ENCODE results near the gene RNF32. TPM values are rescaled to one million over a fixed set of nuclear protein-coding genes. Genes with fewer than 3 reads are reported as not detected.
A peak's percentile ranks its signal among the peaks of the same experiment; 100 is the strongest.

The RNF32 gene
- total RNA-seq, 1 experiment from 2014 or later = 1.5 TPM

DNA sequence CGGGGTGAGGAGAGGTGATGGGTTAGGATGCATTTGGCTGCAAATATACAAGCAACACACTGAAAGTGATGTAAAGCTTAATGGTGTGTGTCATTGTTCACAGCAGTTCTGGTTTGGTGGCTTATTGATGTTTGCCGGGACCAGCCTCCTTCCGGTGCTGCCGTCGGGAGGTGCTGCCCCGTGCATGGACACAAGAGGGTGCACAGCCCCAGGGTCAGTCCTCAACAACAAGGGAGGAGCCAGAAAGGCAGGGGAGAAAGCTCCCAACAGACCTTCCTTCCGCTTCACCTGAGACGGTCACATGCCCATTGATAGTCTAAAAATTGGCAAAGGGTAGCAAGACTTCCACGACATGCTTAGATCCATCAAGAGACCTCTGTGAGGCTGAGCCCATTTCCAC is 9.5 kb downstream of the RNF32 start:
- no peaks in the 10 kb centered on the region for H3K36me3 ChIP-seq (ENCODE audit: insufficient read depth, low read length, poor library complexity, severe bottlenecking)
- peak; percentile 16 for DNase-seq (ENCODE audit: low spot score)
- ChIA-PET POLR2A (ENCODE audit: low non-redundant PET) (interaction anchor here (0.7 kb wide), 1 partner anchor 367 kb away, joined by 3 read pairs; no protein-coding TSS in a partner anchor), CTCF (no interaction called here)
- no peak overlapping the region for H3K27ac ChIP-seq (ENCODE audit: low read depth, low read length, poor library complexity, severe bottlenecking)
- BruUV-seq (replicated peaks) = no TSS peak
- no peak overlapping the region for H3K4me3 ChIP-seq (ENCODE audit: low read depth, low read length, poor library complexity, severe bottlenecking)
- TF ChIP-seq, protein P1, sequence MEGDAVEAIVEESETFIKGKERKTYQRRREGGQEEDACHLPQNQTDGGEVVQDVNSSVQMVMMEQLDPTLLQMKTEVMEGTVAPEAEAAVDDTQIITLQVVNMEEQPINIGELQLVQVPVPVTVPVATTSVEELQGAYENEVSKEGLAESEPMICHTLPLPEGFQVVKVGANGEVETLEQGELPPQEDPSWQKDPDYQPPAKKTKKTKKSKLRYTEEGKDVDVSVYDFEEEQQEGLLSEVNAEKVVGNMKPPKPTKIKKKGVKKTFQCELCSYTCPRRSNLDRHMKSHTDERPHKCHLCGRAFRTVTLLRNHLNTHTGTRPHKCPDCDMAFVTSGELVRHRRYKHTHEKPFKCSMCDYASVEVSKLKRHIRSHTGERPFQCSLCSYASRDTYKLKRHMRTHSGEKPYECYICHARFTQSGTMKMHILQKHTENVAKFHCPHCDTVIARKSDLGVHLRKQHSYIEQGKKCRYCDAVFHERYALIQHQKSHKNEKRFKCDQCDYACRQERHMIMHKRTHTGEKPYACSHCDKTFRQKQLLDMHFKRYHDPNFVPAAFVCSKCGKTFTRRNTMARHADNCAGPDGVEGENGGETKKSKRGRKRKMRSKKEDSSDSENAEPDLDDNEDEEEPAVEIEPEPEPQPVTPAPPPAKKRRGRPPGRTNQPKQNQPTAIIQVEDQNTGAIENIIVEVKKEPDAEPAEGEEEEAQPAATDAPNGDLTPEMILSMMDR (conservative IDR thresholded peaks at IDR 0.05; ENCODE audit: low read depth, low read length) = peak; percentile 29; the same call in 1 of the 2 replicates
- TF ChIP-seq EZH2 (IDR thresholded peaks at IDR 0.05; ENCODE audit: borderline replicate concordance, low read depth, low read length, poor library complexity, severe bottlenecking) = no peak
- no peaks in the 10 kb centered on the region for H3K4me1 ChIP-seq (ENCODE audit: insufficient read depth, low read length, poor library complexity, severe bottlenecking)
- intact Hi-C loops (cut with micrococcal nuclease; ENCODE audit: unreplicated experiment) = no loop called here
- H3K27me3 ChIP-seq (replicated peaks; ENCODE audit: insufficient read depth, low read depth, low read length, poor library complexity) = peaks cover 10% of the 10 kb centered on the region
- H3K9me3 ChIP-seq (ENCODE audit: low read depth, low read length, poor library complexity, severe bottlenecking) = no peaks in the 10 kb centered on the region

DNA sequence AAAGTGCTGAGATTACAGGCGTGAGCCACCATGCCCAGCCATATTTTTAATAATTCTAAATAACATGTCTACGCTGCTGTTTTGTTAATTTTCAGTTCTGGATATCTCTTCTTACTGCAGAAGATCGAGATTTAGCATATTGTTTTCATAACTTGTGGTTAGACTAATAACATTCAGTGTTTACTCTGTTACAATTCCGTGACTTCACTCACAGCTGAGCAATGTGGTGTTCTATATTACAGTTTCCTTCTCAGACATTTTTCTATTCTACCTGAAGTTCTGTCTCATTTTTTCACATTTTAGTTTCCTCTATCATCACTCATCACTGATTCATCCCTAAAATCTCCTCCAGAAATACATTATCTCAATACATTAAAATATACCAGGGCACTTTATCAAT is 10.9 kb downstream of the RNF32 start:
- H3K9me3 ChIP-seq (ENCODE audit: low read depth, low read length, poor library complexity, severe bottlenecking) = no peaks in the 10 kb centered on the region
- H3K4me1 ChIP-seq (ENCODE audit: insufficient read depth, low read length, poor library complexity, severe bottlenecking) = no peaks in the 10 kb centered on the region
- ChIA-PET CTCF (no interaction called here), POLR2A (ENCODE audit: low non-redundant PET) (no interaction called here)
- no peak for DNase-seq (ENCODE audit: low spot score)
- intact Hi-C loops (cut with micrococcal nuclease; ENCODE audit: unreplicated experiment) = no loop called here
- peaks cover 10% of the 10 kb centered on the region for H3K27me3 ChIP-seq (replicated peaks; ENCODE audit: insufficient read depth, low read depth, low read length, poor library complexity)
- H3K4me3 ChIP-seq (ENCODE audit: low read depth, low read length, poor library complexity, severe bottlenecking) = no peak overlapping the region
- H3K27ac ChIP-seq (ENCODE audit: low read depth, low read length, poor library complexity, severe bottlenecking) = no peak overlapping the region
- H3K36me3 ChIP-seq (ENCODE audit: insufficient read depth, low read length, poor library complexity, severe bottlenecking) = no peaks in the 10 kb centered on the region
- no TSS peak for BruUV-seq (replicated peaks)
- TF ChIP-seq, protein P1 (conservative IDR thresholded peaks at IDR 0.05; ENCODE audit: low read depth, low read length) = no peak
- no peak for TF ChIP-seq EZH2 (IDR thresholded peaks at IDR 0.05; ENCODE audit: borderline replicate concordance, low read depth, low read length, poor library complexity, severe bottlenecking)

DNA sequence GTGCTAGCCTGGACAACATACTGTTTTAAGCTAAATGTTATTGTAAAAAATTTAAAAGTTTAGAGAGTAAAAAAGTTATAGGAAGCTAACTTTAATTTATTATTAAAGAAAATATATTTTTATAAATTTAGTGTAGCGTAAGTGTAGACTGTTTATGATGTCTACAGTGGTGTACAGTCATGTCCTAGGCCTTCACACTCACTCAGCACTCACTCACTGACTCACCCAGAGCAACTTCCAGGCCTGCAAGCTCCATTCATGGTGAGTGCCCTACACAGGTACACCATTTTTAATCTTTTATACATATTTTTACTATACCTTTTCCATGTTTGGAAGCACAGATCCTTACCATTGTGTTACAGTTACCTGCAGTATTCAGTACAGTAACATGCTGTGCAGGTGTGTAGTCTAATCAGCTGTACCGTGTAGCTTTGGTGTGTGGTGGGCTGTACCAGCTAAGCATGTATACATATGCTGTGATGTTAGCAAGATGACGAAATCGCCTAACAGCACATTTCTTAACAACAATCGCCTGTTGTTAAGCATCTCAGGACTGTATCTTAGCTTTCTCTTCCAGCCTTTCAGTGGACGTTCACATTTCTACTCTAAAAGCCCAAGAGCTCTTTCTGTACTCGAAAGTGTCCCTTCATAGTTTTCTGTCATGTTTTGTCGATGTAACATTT is 12.5 kb downstream of the RNF32 start:
- Histone ChIP-seq H3K36me3 (ENCODE audit: insufficient read depth, low read length, poor library complexity, severe bottlenecking) (no peaks in the 10 kb centered on the region), H3K9me3 (ENCODE audit: low read depth, low read length, poor library complexity, severe bottlenecking) (no peaks in the 10 kb centered on the region), H3K4me3 (ENCODE audit: low read depth, low read length, poor library complexity, severe bottlenecking) (no peak overlapping the region), H3K27ac (ENCODE audit: low read depth, low read length, poor library complexity, severe bottlenecking) (no peak overlapping the region), H3K27me3 (replicated peaks; ENCODE audit: insufficient read depth, low read depth, low read length, poor library complexity) (peaks cover 10% of the 10 kb centered on the region), H3K4me1 (ENCODE audit: insufficient read depth, low read length, poor library complexity, severe bottlenecking) (no peaks in the 10 kb centered on the region)
- TF ChIP-seq, protein P1 (conservative IDR thresholded peaks at IDR 0.05; ENCODE audit: low read depth, low read length) = no peak
- no peak for TF ChIP-seq EZH2 (IDR thresholded peaks at IDR 0.05; ENCODE audit: borderline replicate concordance, low read depth, low read length, poor library complexity, severe bottlenecking)
- CTCF ChIA-PET = no interaction called here
- DNase-seq (ENCODE audit: low spot score) = no peak
- no TSS peak for BruUV-seq (replicated peaks)
- intact Hi-C loops (cut with micrococcal nuclease; ENCODE audit: unreplicated experiment) = no loop called here
- POLR2A ChIA-PET (ENCODE audit: low non-redundant PET) = no interaction called here

Data from A673 (cell line).